GM21528 (cell line): Measurements from ENCODE around the gene PDZD8.
"Not testable (repeated sequence)": the region's sequence is repeated elsewhere in the genome, so short reads cannot be mapped to it uniquely, and the experiment has no call there.

Experiments used
- ATAC-seq: cut with Tn5 transposase; IDR thresholded peaks from one replicate; pipeline ENCODE4 v1.9.1; 2021; ENCODE audit warnings: mild to moderate bottlenecking, moderate library complexity; ENCODE audit not compliant: unreplicated experiment, low FRiP score

PDZD8 gene

GRCh38 chr10:117298219-117298618 lies 77.0 kb downstream of the PDZD8 start:
- no peak for ATAC-seq

GRCh38 chr10:117294735-117295134 lies 80.5 kb downstream of the PDZD8 start:
- ATAC-seq: no peak

- no peak for ATAC-seq
These were observed 81.1 kb downstream of the PDZD8 start for GRCh38 chr10:117294039-117294645.

GRCh38 chr10:117290872-117291271 lies 84.4 kb downstream of the PDZD8 start:
- not testable (repeated sequence) for ATAC-seq

GRCh38 chr10:117284716-117285494 lies 90.3 kb downstream of the PDZD8 start:
- no peak for ATAC-seq

GRCh38 chr10:117277675-117278074 lies 97.6 kb downstream of the PDZD8 start:
- ATAC-seq: no peak

- no peak for ATAC-seq
These were observed 100.1 kb downstream of the PDZD8 start for GRCh38 chr10:117275121-117275520.

GRCh38 chr10:117274509-117274908 lies 100.7 kb downstream of the PDZD8 start:
- no peak for ATAC-seq

GRCh38 chr10:117273980-117274379 lies 101.3 kb downstream of the PDZD8 start:
- no peak for ATAC-seq

GRCh38 chr10:117272195-117273076 lies 102.8 kb downstream of the PDZD8 start:
- ATAC-seq: no peak

GRCh38 chr10:117271427-117271826 lies 103.8 kb downstream of the PDZD8 start:
- ATAC-seq: no peak

GRCh38 chr10:117268907-117269306 lies 106.3 kb downstream of the PDZD8 start:
- ATAC-seq: no peak

GRCh38 chr10:117268258-117268657 lies 107.0 kb downstream of the PDZD8 start:
- no peak for ATAC-seq

- ATAC-seq: no peak
These were observed 108.4 kb downstream of the PDZD8 start for GRCh38 chr10:117266812-117267211.

- no peak for ATAC-seq
These were observed 108.8 kb downstream of the PDZD8 start for GRCh38 chr10:117266400-117266799.

GRCh38 chr10:117264782-117265181 lies 110.5 kb downstream of the PDZD8 start:
- no peak for ATAC-seq

GRCh38 chr10:117262903-117263293 lies 112.3 kb downstream of the PDZD8 start:
- ATAC-seq: no peak

- no peak for ATAC-seq
These were observed 112.8 kb downstream of the PDZD8 start for GRCh38 chr10:117262291-117262902.

GRCh38 chr10:117261501-117261900 lies 113.7 kb downstream of the PDZD8 start:
- ATAC-seq: no peak

GRCh38 chr10:117260084-117260483 lies 115.2 kb downstream of the PDZD8 start:
- ATAC-seq: no peak

GRCh38 chr10:117259279-117259678 lies 116.0 kb downstream of the PDZD8 start:
- no peak for ATAC-seq
